NCI-H1694 (cell line): ENCODE measurements around the gene SCCPDH.

ENCODE experiments used
- DNase-seq: peaks from one replicate; lab custom pipeline; 2025; lab: John Stamatoyannopoulos, UW

The SCCPDH gene

DNA sequence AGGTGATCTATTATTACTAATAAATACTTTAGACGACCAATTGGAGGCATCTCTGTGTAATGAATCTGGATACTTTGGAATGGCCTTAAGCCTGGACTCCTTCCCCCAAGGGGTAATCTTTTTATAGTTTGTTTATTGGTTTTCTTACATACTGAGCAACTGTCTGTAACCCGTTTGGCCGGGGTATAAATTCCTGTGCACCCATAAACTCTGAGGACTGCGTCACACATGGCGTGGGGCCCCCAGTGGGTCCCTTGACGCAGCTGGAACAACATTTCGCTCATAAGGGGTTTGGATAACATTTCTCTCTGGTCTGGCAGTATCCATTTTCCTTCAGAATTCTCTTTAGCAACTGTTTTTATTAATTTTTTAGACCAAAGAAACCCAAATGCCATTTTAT is 26.5 kb downstream of the SCCPDH start:
- DNase-seq, result no peak

DNA sequence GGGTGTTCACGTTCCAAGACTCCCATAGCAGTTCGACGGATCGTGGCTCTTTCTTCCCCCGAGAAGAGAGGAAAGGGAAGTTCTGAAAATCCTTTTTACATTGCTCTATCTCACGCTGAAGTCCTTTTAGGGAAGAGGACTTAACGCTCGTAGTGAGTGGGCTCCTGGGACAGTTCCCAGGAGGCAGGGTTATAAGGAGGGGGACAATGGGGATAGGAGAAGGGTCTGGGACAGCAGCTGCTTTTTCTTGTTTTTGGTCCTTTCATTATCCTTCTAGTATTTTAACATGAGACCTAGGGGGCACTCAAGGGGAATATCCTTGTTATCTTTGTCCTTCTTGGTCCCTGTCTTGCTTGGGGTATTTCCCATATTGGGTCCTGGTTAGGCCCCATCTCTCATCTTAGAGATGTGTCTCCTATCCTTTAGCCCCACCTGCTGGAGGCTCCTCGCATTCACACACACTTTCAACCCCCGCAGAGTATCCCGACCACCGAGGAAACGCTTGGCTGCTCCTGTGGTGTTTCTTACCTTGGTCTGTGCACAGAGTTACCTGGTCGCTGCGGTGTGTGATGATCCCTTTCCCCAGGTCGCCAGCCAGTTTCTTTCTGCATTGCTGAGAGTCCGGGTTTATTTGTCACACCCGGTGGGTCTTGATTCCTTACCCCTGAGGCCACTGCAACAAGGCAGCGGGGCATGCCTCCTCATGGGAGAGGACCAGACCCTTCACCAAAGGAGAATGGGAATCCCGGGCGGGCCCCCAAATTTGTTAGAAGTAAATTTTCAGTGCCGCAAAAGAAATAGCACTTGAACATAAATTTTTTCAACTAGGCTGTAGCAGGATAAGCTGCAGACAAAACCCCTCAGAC is 29.7 kb downstream of the SCCPDH start:
- peak; percentile 54 for DNase-seq

DNA sequence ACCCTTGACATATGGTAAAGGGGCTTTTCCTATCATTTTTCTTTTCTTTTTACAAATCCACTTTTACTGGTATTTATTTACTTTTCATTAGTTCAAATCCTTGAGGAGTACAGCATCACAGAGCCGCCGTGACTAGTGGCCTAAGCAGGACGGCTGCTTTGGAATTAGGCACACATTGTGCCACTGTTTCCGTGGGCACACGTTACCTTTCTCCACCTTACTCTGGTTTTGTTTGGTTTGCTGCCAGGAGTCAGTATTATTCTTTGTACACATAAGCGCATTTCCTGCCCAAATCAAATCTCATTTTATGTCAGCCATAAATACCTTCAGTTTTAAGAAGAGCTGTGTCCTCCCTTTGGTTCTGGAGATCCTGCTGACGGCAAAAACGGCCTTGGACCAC is 31.2 kb downstream of the SCCPDH start:
- no peak for DNase-seq

DNA sequence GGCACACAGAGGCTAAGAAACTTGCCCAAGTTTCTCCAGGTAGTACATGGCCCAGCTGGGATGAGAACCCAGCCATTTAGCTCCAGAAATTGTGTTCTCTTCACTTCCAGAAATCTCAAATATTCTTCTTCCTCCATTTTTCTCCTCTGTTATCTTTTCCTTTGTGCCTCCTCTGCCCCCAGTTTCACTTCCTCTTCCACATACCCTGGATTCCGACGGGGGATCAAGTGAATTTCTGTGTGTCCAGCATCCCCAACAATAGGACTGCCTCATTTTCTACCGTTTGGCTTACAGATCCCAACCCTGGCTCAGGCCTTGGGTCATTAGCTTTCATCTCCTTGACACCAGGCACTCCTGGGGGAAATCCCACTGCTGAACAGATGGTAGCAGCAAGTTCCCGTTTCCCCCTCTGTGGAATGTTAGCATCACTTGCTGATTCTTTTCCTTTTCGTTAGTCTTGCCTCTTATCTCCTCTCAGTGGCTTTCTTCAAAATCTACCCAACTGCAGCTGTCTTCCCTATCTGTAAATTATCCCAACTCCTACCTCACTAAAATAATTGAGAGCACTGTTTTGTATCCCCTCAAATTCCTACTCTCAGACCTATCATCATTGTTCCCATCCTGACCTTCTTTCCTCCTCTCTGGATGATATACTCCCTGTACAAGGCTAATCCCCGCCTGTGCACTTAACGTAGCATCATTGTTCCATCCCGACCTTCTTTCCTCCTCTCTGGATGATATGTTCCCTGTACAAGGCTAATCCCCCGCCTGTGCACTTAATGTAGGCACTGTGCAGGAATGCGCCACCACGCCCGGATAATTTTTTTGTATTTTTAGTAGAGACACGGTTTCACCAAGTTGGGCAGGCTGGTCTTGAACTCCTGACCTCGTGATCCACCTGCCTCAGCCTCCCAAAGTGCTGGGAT is 36.5 kb downstream of the SCCPDH start:
- DNase-seq, result no peak

DNA sequence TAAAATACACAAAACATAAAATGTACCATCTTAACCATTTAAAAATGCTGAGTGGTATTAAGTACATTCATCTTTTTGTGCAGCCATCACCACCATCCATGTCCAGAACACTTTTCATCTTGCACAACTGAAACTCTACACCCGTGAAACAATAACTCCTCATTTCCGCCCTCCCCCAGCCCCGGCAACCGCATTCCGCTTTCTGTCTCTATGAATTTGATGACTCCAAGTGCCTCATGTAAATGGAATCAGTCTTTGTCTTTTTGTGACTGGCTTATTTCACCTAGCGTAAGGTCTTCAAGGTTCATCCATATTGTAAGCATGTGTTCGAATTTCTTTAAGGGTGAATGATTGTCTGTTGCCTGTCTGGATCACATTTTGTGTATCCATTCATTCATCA is 37.2 kb downstream of the SCCPDH start:
- no peak for DNase-seq

DNA sequence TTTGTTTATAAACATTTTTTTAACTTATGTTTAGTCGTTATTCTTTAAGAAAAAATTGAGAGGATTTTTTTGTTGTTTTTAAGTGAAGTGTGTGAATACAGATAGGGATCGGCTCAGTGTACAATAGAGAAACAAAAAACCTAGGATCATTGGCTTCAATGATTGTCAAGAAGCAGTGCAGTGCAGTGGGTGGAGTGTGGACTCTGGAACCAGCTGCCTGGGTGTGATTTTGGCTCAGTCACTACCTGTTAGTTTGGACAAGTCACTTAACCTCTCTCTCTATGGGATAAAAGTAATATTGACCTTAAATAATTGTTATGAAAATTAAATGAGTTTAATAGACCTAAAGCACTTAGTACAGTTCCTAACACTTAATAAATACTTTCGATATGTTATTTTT is 41.3 kb downstream of the SCCPDH start:
- DNase-seq, result no peak

DNA sequence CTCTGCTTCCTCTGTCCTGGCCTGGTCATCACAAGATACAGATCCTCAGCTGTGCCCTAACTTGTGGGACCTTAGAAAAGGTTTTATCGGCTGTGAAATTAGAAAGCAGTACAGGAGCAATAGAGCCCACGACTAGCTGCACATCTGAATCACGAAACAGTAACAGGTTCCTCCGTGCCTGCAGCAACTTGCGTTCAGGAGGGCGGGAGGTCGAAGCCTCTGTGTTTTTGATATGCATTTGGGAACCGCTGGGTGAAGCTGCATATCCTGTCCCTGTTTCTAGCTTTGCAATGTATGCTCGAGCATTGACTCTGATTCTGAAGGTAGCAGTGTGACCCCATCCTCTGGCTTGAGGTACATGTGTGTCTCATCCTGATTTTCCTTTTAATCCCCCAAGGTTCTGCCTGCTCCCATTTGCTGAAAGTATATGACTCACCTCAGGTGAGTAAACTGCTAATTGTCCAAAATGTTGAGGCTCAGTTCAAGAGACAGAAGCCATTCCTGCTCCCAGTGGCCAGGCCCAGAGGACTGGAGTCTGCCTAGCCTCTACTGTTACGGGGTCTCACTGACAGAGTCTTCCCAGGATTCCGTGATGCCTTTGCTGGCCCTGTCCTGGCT is 44.3 kb downstream of the SCCPDH start:
- DNase-seq, result no peak

DNA sequence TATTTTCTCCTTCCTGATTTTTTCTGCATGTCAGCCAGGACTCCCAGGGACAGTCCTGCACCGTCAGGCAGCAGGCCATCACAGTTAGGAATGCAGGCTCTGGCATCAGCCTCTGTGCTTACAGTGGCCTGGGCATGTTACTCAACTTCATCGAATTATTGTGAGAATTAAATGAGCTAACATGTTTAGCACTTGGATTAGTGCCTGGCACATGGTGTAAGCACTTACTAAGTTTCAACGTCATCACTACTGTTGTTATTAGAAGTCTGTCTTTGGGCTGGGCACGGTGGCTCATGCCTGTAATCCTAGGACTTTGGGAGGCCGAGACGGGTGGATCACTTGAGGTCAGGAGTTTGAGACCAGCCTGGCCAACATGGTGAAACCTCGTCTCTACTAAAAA is 45.1 kb downstream of the SCCPDH start:
- no peak for DNase-seq

DNA sequence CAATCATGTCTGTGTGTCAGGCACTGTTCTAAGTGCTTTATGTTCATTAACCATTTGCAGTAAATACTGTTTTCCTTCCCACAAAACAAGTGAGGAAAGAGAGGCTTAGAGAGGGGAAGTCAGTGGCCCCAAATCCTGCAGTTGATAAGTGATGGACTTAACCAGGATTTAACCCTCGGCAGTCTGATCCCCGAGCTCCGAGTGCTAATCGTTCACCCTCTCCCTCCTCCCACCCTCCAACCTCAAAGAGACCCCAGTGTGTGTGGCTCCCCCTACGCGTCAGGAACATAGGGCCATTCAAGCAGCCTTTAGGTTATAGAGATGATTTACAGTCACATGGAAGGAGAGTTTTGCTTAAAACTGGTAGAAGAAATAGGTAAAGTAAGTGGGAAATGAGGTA is 47.2 kb downstream of the SCCPDH start:
- no peak for DNase-seq

DNA sequence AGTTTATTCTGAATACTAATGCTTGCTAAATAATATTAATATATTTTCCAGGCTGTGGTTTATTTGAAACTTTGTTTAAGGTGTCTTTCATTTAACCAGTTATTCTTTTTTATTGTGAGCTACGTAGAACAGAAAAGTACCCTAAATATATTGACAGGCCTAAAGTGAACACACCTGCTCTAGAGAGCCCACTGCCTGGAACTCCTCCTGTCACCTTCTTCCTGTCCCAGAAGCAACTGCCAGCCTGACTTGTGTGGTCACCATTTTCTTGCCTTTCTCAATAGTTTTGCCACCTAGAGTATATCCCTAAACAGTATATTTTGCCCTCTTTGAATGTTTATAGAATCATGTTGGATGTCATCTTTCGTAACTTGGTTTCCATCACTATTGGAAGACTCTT is 48.5 kb downstream of the SCCPDH start:
- no peak for DNase-seq

DNA sequence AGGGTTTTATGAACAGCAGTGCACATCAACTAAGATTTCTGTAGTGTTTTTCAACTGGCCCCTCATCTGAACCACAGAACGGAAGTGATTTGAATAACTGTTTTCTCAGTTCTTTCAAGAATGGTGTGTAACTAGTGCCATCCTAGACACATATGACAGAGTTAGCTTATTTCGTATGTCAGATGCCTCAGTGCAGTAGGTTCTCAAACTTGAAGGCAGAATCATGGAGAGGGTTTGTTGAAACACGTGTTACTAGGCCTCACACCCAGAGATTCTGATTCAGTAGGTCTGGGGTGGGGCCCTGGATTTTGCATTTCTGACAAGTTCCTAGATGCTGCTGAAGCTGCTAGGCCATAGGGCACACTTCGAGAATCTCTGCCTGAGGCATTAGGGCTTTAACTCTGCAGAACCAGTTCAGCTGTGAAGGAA is 49.0 kb downstream of the SCCPDH start:
- no peak for DNase-seq

DNA sequence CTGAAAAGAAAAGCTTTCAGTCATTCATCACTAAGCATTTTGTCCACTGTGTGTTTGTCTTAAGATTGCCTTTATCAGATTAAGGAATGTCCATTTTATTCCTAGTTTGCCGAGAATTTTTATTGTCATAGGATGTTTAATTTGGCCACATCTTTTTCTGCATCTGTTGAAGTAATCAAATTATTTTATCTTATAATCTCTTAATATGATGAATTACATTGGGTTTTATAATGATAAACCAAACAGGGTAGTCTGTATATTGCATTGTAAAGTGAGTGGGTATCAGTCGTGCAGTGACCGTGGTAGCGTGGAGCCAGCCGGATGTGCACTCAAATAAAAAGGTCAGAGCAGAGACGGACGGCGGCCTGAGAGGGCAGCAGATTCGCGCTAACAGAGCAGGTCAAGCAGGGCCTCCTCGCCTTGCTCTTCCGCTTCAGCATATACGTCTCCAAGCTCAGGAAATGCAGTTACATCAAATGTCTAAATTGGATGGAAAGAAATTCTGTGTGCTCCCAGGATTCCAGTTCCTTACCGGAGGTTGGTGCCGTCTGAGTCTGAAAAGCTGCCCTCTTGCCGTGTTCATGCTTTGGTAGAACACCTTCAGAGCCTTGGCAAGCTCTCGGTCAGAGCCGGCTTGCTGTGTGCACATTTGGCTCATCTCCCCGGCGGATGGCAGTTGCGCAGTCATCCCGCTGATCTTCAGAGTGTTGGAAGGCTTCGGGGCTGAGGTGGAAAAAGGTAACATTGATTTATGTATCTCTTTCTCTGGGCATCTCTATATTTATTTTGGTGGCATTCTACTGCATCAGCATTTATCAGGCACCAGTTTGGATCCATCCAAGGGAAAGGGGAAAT is 51.5 kb downstream of the SCCPDH start:
- DNase-seq, result no peak

DNA sequence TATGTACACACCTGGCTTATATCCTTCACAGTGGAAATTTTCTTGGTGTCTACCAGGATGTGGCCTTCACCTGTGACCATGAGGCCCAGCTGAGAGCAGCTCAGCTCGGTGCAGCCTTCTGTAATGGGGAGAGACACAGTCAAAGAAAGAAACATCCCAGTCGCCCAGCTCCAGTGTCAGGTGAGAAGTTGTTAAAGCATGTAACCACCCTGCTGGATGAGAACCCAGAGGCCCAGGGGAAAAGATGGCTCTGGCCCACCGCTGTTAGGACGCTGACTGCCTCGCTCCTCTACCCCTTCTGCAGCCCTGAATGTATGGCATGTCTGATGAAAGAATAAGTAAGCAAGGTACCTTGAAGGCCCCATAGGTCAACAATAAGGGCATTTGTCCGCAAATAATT is 52.7 kb downstream of the SCCPDH start:
- DNase-seq, result no peak

DNA sequence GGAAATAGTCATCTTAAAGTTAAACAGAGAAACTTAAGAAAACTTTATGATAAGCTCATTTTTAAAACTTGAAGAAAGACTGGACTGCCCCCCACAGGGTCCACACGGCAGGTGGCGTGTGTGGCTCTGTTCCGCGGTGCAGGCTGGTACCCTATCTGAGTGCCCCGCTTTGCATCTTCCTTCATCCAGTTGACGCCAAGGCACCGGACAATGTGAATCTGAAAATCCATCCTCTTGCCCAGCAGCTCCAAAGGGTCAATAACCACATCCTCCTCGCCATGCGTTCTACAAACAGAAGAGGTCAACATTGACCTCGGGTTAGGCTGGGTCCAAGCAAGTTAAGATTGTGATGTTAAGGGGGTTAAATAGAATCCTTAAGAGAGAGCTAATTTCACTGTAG is 54.5 kb downstream of the SCCPDH start:
- no peak for DNase-seq

DNA sequence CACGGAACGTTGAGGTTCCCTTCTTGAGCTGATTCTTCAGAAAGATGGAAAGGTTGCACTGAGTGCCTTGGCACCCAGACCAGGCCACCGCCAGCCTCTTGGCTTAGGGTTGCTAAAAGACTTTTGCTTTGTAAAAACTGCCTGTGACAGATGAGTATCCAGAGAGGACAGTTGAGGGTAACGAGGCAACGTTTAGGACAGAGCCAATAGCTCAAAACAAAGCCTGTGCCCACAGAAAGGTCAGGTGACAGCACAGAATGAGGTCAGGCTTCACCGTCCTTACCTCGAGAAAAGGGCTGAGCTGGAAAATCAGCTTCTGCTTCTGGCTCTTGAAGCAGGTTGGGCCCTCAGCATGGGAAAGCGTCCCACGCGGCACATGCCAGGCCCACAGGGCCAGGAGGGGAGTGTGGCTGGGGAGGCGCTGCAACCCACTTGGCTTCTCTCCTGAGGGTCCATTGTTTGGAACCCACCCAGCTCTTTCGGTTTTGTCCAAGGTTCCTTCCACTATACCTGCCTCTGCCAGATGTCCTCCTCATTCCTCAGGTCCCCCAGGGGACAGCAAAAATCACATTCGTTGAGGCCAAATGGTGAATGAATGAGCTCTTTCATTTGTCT is 55.5 kb downstream of the SCCPDH start:
- no peak for DNase-seq

DNA sequence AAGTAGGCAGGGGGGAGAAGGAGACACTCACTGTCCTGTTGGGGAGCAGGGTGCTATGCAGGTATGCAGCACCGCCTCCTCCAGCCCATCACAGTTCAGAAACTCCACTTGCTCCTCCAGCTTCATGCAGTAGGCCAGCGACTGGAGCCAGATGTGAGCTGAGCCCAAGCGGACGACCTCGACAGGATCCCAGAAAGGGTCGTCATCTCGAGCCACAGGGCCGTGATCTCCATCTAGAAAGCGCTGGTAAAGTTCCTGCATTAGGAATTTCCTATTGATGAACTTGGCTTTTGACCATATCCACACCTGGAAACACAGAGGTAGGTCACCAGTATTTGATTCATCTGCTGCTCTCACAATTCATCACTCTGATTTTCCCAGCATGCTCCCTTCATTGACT is 56.1 kb downstream of the SCCPDH start:
- no peak for DNase-seq

DNA sequence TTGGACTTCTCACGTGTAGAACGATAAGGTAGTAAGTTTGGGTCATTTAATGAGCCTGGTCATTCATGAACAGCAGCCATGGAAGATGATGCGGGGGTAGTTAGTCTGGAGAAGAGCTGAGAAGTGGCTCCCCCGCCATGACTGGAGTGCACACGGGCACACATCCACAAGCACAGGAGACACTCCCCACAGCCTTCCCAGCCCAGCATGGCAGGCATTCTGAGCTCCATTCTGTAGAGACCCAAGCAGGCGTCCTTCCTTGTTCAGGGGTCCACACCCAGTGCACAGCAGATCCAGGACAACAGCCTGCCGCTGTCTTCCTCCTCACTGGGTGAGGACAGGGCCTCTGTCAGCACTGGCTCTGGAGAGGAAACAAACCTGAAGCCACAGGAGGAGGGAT is 57.0 kb downstream of the SCCPDH start:
- DNase-seq, result no peak

DNA sequence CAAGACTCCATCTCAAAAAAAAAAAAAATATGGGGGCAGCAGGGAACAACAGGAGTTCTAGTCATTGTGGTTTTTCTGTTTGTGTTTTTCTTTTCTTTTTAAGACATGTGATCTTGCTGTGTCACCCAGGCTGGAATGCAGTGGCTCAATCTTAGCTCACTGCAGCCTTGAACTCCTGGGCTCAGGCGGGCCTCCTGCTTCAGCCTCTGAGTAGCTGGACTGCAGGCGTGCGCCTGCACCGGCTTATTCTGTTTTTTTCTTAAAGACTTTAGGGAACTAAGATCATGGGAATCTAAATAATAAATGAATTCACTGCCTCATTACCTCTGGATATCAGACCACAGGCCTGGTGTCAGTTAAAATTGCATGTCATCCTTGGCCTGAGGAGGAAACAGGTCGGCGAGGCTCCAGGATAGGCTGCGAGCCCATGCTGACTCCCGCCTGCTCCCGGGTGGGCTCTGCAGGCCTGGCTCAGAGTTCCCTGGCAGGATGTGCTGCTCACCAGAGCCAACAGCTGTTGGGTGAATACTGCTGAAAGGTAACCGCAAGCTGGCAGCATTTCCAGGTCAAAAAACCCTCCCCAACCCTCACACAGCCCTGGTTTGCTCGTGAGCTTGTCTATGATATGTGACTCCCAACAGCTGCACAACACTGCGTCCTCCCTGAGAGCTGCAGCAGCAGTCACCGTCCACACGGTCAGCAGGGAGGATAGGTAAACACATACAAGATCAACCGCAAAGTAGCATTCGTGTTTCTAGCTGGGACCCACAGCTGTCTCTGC is 58.1 kb downstream of the SCCPDH start:
- DNase-seq, result peak; percentile 92

DNA sequence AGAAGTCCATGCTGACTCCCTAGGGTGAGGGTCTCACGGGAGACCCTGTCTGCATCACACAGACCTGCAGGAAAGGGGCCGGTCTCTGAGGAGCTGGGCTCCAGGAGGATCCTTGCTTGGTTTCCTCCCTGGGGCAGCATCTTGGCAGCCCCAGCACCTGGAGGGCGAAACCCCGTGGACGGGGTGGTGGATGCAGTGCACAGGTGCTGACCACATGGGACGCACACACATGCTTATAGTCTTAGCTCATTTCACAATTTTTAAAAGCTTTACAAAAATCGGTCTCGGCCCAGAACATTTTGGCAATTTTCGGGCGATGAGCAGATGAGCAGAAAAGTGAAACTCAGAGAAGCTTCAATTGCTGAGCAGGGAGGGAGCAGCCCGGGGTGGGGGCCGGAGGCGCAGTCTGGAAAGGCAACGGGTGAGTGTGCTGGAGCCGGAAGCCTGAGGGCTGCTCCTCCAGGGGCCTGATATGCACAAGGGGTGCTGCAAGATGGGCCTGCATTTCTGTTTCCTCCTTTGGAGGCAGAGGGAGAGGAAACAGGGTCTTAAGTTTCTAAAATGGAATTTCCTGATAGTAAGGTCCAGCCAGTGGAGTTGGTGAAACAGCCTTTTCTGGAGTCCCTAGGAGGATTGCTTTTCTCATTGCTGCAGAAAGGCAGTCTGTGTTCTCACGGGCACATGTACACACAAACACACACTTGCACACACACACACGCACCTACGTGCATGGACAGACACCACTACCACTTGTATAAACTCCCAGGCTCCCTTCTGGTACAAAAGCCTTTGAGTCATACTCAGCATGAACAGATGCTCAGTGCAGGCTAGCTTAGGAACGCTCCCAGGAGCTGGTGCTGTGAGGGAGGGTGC is 60.6 kb downstream of the SCCPDH start:
- peak; percentile 74 for DNase-seq
